Neural progenitor cell (in vitro differentiated cells): Measurements from ENCODE around the gene PEX14. TPM values are rescaled to one million over a fixed set of nuclear protein-coding genes. Genes with fewer than 3 reads are reported as not detected.
A peak's percentile ranks its signal among the peaks of the same experiment; 100 is the strongest.

Experiments used
- DNase-seq: peaks from one replicate; pipeline ENCODE4 v3.0.0-alpha.2; 2016; ENCODE audit warnings: low spot score
- H2AFZ ChIP-seq: fragments of 200-600 bp; sonication (generic); replicated peaks from 2 replicates; pipeline ENCODE4 v1.6.1; 2016; ENCODE audit warnings: antibody characterized with exemption
- H3F3A ChIP-seq: fragments of 200-600 bp; sonication (generic); 2 replicates; pipeline ENCODE4 v1.6.1; 2016; ENCODE audit warnings: antibody characterized with exemption, low read depth
- H3K27ac ChIP-seq: fragments of 200-600 bp; sonication (generic); 2 replicates; pipeline ENCODE4 v1.5.1; 2016; ENCODE audit warnings: mild to moderate bottlenecking
- H3K27me3 ChIP-seq: fragments of 200-600 bp; sonication (generic); 2 replicates; pipeline ENCODE4 v1.6.1; 2016; ENCODE audit warnings: mild to moderate bottlenecking, moderate library complexity
- H3K36me3 ChIP-seq: fragments of 200-600 bp; sonication (generic); 2 replicates; pipeline ENCODE4 v1.5.1; 2016
- H3K4me1 ChIP-seq: fragments of 200-600 bp; sonication (generic); 2 replicates; pipeline ENCODE4 v1.6.1; 2016; ENCODE audit warnings: mixed run types
- H3K4me2 ChIP-seq: fragments of 200-600 bp; sonication (generic); 2 replicates; pipeline ENCODE4 v1.6.1; 2016
- H3K4me3 ChIP-seq: fragments of 200-600 bp; sonication (generic); 2 replicates; pipeline ENCODE4 v1.5.1; 2016
- H3K79me2 ChIP-seq: fragments of 200-600 bp; sonication (generic); 2 replicates; pipeline ENCODE4 v1.6.1; 2016; ENCODE audit warnings: low read depth
- H3K9ac ChIP-seq: fragments of 200-600 bp; sonication (generic); 2 replicates; pipeline ENCODE4 v1.6.1; 2016
- H3K9me3 ChIP-seq: fragments of 200-600 bp; sonication (generic); 2 replicates; pipeline ENCODE4 v1.5.1; 2016; ENCODE audit warnings: low read depth
- H4K20me1 ChIP-seq: fragments of 200-600 bp; sonication (generic); 2 replicates; pipeline ENCODE4 v1.6.1; 2016; ENCODE audit warnings: low read depth
- H3K27ac Mint-ChIP-seq: 3 replicates; pipeline ENCODE4 v1.8.0; 2021; ENCODE audit warnings: mixed read lengths
- H3K27me3 Mint-ChIP-seq: 2 replicates; pipeline ENCODE4 v1.8.0; 2022; ENCODE audit warnings: low read depth, mild to moderate bottlenecking, inconsistent platforms, moderate library complexity, mixed read lengths; ENCODE audit not compliant: insufficient read depth
- H3K36me3 Mint-ChIP-seq: 3 replicates; pipeline ENCODE4 v1.8.0; 2021; ENCODE audit warnings: mixed read lengths
- H3K4me1 Mint-ChIP-seq: 3 replicates; pipeline ENCODE4 v1.8.0; 2021; ENCODE audit warnings: mixed read lengths
- H3K4me3 Mint-ChIP-seq: 3 replicates; pipeline ENCODE4 v1.8.0; 2021; ENCODE audit warnings: mild to moderate bottlenecking, moderate library complexity, mixed read lengths
- H3K9me3 Mint-ChIP-seq: 3 replicates; pipeline ENCODE4 v1.8.0; 2020; ENCODE audit warnings: mixed read lengths
- CTCF ChIP-seq: fragments of 200-600 bp; sonication (generic); IDR thresholded peaks from 2 replicates; pipeline ENCODE4 v1.5.1; 2017; ENCODE audit warnings: antibody characterized with exemption, mild to moderate bottlenecking
- EZH2 ChIP-seq: fragments of 200-600 bp; sonication (generic); IDR thresholded peaks from 2 replicates; pipeline ENCODE4 v1.6.1; 2017; ENCODE audit warnings: antibody characterized with exemption, mild to moderate bottlenecking, moderate library complexity
- EZH2phosphoT487 ChIP-seq: fragments of 200-600 bp; sonication (generic); IDR thresholded peaks from 2 replicates; pipeline ENCODE4 v1.6.1; 2017; ENCODE audit warnings: antibody characterized with exemption
- total RNA-seq: library from RNA; depleted of rRNA; stranded (reverse); fragments of >200 nt; gene quantifications from 2 replicates; pipeline ENCODE4 v1.2.3, GENCODE V29; 2015; ENCODE audit warnings: low replicate concordance

Gene PEX14
- total RNA-seq, 1 donor from 2014 or later = 9.3 TPM

GRCh38 chr1:10638559-10639005, 163.8 kb downstream of the PEX14 start:
- Mint-ChIP-seq H3K27me3 (peaks cover 23% of the 10 kb centered on the region), H3K27ac (no peak overlapping the region), H3K9me3 (no peaks in the 10 kb centered on the region), H3K4me3 (no peak overlapping the region), H3K4me1 (peaks cover 13% of the 10 kb centered on the region), H3K36me3 (peaks cover 7% of the 10 kb centered on the region)
- Histone ChIP-seq H3K4me2 (peak overlapping the region; percentile 85), H3K36me3 (no peaks in the 10 kb centered on the region), H3K9ac (no peak overlapping the region), H4K20me1 (peaks cover 29% of the 10 kb centered on the region), H3K27ac (no peak overlapping the region), H2AFZ (peak overlapping the region; percentile 50), H3K27me3 (peaks cover 41% of the 10 kb centered on the region), H3K4me1 (peaks cover 7% of the 10 kb centered on the region), H3K9me3 (no peaks in the 10 kb centered on the region), H3K4me3 (peak overlapping the region; percentile 48), H3K79me2 (no peaks in the 10 kb centered on the region), H3F3A (peaks cover 16% of the 10 kb centered on the region)
- no peak for DNase-seq
- peak; percentile 66 for TF ChIP-seq EZH2
- no peak for TF ChIP-seq CTCF
- TF ChIP-seq EZH2phosphoT487 = no peak

- Histone ChIP-seq H2AFZ (no peak overlapping the region), H3K9ac (no peak overlapping the region), H3K4me2 (peak overlapping the region; percentile 62), H3K79me2 (no peaks in the 10 kb centered on the region), H3K36me3 (no peaks in the 10 kb centered on the region), H3F3A (peaks cover 16% of the 10 kb centered on the region), H3K27me3 (peaks cover 41% of the 10 kb centered on the region), H3K9me3 (no peaks in the 10 kb centered on the region), H3K4me1 (peaks cover 7% of the 10 kb centered on the region), H3K4me3 (no peak overlapping the region), H3K27ac (no peak overlapping the region), H4K20me1 (peaks cover 28% of the 10 kb centered on the region)
- Mint-ChIP-seq H3K4me3 (no peak overlapping the region), H3K36me3 (peaks cover 10% of the 10 kb centered on the region), H3K27me3 (peaks cover 23% of the 10 kb centered on the region), H3K4me1 (peaks cover 10% of the 10 kb centered on the region), H3K9me3 (no peaks in the 10 kb centered on the region), H3K27ac (no peak overlapping the region)
- peak; percentile 50 for TF ChIP-seq EZH2phosphoT487
- TF ChIP-seq CTCF = no peak
- TF ChIP-seq EZH2 = peak; percentile 59
- peak; percentile 73 for DNase-seq
Observed at GRCh38 chr1:10639011-10639774, 164.4 kb downstream of the PEX14 start.

GRCh38 chr1:10639775-10640578, 165.2 kb downstream of the PEX14 start:
- peaks cover 41% of the 10 kb centered on the region for H3K27me3 ChIP-seq
- Mint-ChIP-seq H3K36me3 (peaks cover 14% of the 10 kb centered on the region), H3K4me1 (peaks cover 10% of the 10 kb centered on the region), H3K4me3 (no peak overlapping the region), H3K27me3 (peaks cover 23% of the 10 kb centered on the region), H3K27ac (no peak overlapping the region), H3K9me3 (no peaks in the 10 kb centered on the region)
- H3F3A ChIP-seq = peaks cover 16% of the 10 kb centered on the region
- H3K4me2 ChIP-seq = no peak overlapping the region
- H3K36me3 ChIP-seq = no peaks in the 10 kb centered on the region
- peaks cover 7% of the 10 kb centered on the region for H3K4me1 ChIP-seq
- no peak overlapping the region for H3K27ac ChIP-seq
- no peak for TF ChIP-seq CTCF
- no peak for TF ChIP-seq EZH2phosphoT487
- no peak for TF ChIP-seq EZH2
- DNase-seq = peak; percentile 36
- H3K9ac ChIP-seq = no peak overlapping the region
- no peak overlapping the region for H2AFZ ChIP-seq
- H3K9me3 ChIP-seq = no peaks in the 10 kb centered on the region
- no peak overlapping the region for H3K4me3 ChIP-seq
- H4K20me1 ChIP-seq = peaks cover 28% of the 10 kb centered on the region
- no peaks in the 10 kb centered on the region for H3K79me2 ChIP-seq
